ENCODE measurements around the gene ASXL2.
"Not testable (repeated sequence)": the region's sequence is repeated elsewhere in the genome, so short reads cannot be mapped to it uniquely, and the experiment has no call there.

Gene ASXL2

GRCh38 chr2:25838152-25838756, 40.0 kb downstream of the ASXL2 start:
- in situ Hi-C loops (cut with MboI; ENCODE audit: low sequenced_read_pairs), result no loop called here

- in situ Hi-C loops (cut with MboI; ENCODE audit: low sequenced_read_pairs), result no loop called here
Measured at GRCh38 chr2:25835906-25836305, 42.4 kb downstream of the ASXL2 start.

GRCh38 chr2:25833566-25833965, 44.7 kb downstream of the ASXL2 start:
- in situ Hi-C loops (cut with MboI; ENCODE audit: low sequenced_read_pairs), result no loop called here

GRCh38 chr2:25832897-25833296, 45.4 kb downstream of the ASXL2 start:
- in situ Hi-C loops (cut with MboI; ENCODE audit: low sequenced_read_pairs), result no loop called here

- in situ Hi-C loops (cut with MboI; ENCODE audit: low sequenced_read_pairs), result no loop called here
Measured at GRCh38 chr2:25831746-25832449, 46.4 kb downstream of the ASXL2 start.

GRCh38 chr2:25829828-25830227, 48.5 kb downstream of the ASXL2 start:
- in situ Hi-C loops (cut with MboI; ENCODE audit: low sequenced_read_pairs), result no loop called here

- in situ Hi-C loops (cut with MboI; ENCODE audit: low sequenced_read_pairs), result no loop called here
Measured at GRCh38 chr2:25829377-25829704, 48.9 kb downstream of the ASXL2 start.

- in situ Hi-C loops (cut with MboI; ENCODE audit: low sequenced_read_pairs), result not testable (repeated sequence)
Measured at GRCh38 chr2:25828532-25829376, 49.5 kb downstream of the ASXL2 start.

- in situ Hi-C loops (cut with MboI; ENCODE audit: low sequenced_read_pairs), result no loop called here
Measured at GRCh38 chr2:25825238-25825637, 53.0 kb downstream of the ASXL2 start.

- in situ Hi-C loops (cut with MboI; ENCODE audit: low sequenced_read_pairs), result no loop called here
Measured at GRCh38 chr2:25824718-25825117, 53.6 kb downstream of the ASXL2 start.

- in situ Hi-C loops (cut with MboI; ENCODE audit: low sequenced_read_pairs), result no loop called here
Measured at GRCh38 chr2:25824216-25824615, 54.1 kb downstream of the ASXL2 start.

- in situ Hi-C loops (cut with MboI; ENCODE audit: low sequenced_read_pairs), result no loop called here
Measured at GRCh38 chr2:25822190-25823117, 55.8 kb downstream of the ASXL2 start.

- in situ Hi-C loops (cut with MboI; ENCODE audit: low sequenced_read_pairs), result no loop called here
Measured at GRCh38 chr2:25821225-25822056, 56.8 kb downstream of the ASXL2 start.

GRCh38 chr2:25819597-25820039, 58.7 kb downstream of the ASXL2 start:
- in situ Hi-C loops (cut with MboI; ENCODE audit: low sequenced_read_pairs), result no loop called here

- in situ Hi-C loops (cut with MboI; ENCODE audit: low sequenced_read_pairs), result no loop called here
Measured at GRCh38 chr2:25817630-25818029, 60.7 kb downstream of the ASXL2 start.

- in situ Hi-C loops (cut with MboI; ENCODE audit: low sequenced_read_pairs), result no loop called here
Measured at GRCh38 chr2:25817006-25817405, 61.3 kb downstream of the ASXL2 start.

- in situ Hi-C loops (cut with MboI; ENCODE audit: low sequenced_read_pairs), result no loop called here
Measured at GRCh38 chr2:25816249-25816648, 62.0 kb downstream of the ASXL2 start.

- in situ Hi-C loops (cut with MboI; ENCODE audit: low sequenced_read_pairs), result no loop called here
Measured at GRCh38 chr2:25814681-25815080, 63.6 kb downstream of the ASXL2 start.

GRCh38 chr2:25810428-25810827, 67.9 kb downstream of the ASXL2 start:
- in situ Hi-C loops (cut with MboI; ENCODE audit: low sequenced_read_pairs), result no loop called here

- in situ Hi-C loops (cut with MboI; ENCODE audit: low sequenced_read_pairs), result no loop called here
Measured at GRCh38 chr2:25809646-25810045, 68.6 kb downstream of the ASXL2 start.

All from HL-60/S4 (cell line).